GM10266 (cell line): ENCODE data around the gene MYRF.

Experiments used
- DNase-seq: peaks from one replicate; pipeline ENCODE4 v3.0.0; 2012; ENCODE audit errors: extremely low spot score
- TF ChIP-seq, protein P1 (sequence below): IDR thresholded peaks from 2 replicates; pipeline ENCODE4 v1.5.1; 2012; ENCODE audit warnings: mild to moderate bottlenecking, low read depth; ENCODE audit not compliant: control insufficient read depth, insufficient read depth; ENCODE audit errors: missing control alignments

The MYRF gene

DNA sequence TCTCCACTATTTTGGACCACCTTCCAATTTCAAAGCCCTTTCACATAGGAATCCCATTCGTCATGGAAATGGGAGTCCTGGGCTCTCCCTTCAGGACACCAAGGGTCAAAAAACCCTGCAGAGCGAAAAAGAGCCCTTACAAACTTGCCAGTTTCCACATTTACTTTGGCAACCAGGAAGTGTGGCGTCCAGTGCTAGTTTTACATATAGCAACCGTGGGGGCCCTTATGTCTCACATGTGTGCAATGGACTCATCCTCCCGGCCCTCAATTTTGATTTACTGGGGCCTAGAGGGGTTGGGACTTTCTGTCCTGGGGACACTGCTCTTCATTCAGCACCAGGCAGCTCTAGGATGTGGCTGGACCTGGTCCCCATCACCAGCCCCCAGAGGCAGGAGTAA, 38.5 kb upstream of the MYRF start:
- DNase-seq, result no peak
- TF ChIP-seq, protein P1, sequence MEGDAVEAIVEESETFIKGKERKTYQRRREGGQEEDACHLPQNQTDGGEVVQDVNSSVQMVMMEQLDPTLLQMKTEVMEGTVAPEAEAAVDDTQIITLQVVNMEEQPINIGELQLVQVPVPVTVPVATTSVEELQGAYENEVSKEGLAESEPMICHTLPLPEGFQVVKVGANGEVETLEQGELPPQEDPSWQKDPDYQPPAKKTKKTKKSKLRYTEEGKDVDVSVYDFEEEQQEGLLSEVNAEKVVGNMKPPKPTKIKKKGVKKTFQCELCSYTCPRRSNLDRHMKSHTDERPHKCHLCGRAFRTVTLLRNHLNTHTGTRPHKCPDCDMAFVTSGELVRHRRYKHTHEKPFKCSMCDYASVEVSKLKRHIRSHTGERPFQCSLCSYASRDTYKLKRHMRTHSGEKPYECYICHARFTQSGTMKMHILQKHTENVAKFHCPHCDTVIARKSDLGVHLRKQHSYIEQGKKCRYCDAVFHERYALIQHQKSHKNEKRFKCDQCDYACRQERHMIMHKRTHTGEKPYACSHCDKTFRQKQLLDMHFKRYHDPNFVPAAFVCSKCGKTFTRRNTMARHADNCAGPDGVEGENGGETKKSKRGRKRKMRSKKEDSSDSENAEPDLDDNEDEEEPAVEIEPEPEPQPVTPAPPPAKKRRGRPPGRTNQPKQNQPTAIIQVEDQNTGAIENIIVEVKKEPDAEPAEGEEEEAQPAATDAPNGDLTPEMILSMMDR, result no peak

DNA sequence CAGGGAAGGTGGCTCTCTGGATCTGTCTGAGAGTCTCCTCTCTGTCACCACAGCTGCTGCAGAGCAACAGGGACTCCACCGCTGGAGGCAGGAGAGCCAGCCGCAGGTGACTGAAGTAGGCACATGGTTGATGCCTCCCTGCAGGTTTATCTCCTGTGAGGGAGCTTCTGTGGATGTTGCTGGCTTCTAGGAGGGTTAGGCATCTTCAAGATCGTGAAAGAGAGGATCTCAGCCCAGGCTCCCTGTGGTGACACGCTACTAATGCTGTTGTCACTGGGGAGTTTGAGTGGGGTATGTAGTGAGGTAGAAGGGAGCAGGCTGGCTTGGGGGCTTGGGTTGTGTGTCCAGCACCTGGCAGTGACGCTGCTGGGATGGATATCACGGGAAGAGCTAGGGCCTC, 38.1 kb upstream of the MYRF start:
- TF ChIP-seq, protein P1, result no peak
- DNase-seq, result no peak

DNA sequence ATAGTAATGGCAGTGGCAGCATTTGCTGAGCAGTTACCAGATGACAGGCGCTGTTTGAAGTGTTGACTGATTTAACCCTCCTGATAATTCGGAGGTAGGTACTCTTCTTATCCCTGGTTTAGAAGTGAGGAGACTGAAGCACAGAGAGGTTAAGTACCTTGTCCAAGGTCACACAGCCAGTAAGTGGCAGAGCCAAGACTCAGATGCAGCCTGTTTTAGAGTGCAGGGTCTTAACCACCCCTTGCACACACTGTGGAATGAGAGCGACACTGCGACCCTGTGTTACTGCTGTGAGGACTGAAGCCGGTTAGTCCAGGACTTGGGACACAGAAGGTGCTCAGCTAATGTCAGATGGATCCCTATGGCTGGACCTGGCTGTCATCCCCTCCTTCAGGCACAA, 37.5 kb upstream of the MYRF start:
- no peak for DNase-seq
- TF ChIP-seq, protein P1, result no peak

DNA sequence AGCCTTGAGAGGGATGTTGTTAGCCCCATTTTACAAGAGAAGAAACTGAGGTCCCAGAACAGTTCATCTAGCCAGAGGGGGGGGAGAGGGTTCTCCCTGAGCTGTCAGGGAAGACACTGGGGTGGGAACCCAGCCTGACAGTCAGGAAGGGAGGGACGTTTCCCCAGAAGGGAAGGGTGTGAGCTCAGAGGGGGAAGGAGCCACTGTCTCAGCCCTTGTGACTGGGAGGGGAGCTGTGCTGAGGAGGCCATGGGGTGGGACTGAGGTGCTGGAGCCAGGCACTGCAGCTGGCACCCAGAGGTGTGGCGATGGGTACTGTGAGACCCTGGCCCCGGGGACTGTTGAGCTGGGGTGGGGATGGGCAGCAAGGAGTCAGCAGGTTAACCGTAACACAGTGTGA, 36.6 kb upstream of the MYRF start:
- TF ChIP-seq, protein P1, result no peak
- DNase-seq, result no peak

DNA sequence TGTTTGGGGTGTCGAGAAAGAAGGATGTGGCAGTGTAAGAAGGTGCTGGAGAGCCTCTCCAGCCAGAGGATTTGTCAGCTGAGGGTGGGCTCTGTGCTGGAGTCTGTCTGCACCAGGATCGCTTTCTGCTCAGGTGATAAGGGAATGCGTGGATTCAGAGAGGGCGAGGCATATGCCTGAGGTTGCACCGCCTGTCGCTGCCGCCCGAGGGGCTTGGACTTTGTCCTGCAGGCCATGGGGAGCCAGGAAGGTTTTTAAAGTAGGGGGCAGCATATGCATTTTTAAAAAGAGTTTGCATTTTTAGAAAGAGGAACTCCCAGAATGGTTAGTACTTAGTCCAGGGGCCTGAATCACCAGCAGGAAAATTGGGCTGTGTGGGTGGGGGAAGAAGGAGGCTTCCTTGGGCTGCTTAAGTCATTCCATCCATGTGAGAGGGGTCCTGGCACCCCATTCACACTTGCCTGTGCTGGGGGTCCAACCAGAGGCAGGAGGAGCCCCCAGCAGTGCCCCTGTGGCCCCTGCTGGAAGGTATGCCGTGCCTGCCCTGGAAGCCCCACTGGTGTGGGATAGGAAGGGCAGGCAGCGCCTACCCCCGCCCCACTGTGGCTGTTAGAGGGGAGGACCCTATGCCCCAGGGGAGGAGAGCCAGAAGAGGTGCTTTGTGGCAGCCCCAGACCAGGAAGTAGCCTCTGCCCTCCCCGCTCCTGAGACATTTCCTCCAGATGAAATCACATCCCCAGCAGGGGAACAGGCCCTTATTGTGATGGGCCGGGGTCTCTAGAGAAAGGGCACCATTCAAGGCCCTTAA, 35.8 kb upstream of the MYRF start:
- DNase-seq, result no peak

DNA sequence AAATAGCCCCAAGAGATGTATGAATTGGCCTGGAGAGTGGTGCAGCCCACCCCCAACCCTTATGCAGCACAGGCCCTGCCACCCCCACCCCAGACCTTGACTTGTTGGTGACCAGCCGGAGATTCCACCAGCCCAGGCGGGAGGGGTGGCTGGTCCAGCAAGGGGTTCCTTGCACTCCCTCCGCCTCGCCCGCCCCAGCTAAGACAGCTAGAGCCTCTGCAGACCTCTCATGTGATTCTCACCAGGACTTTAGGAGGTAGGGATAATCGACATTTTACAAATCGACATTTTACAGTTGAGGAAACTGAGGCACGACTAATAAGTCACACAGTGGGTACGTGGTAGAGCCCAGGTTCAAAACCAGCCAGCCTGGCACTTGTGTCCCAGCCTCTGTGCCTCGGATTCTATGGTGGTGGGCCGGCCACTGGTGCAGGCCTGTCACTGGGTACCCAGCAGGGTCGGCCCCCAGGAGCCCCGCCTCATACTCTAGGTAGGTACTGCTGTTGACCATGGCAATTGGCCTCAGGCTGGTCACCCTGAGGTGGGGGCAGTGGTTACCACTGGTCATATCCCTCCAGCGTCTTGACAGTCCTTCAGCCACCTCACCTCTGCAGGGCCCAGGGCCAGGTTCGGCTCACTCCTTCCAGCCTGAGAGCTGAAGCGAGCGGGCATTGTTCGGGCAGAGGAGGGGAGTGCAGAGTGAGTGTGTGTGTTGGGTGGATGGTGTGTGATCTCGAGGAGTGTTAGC, 35.0 kb upstream of the MYRF start:
- TF ChIP-seq, protein P1, result no peak
- DNase-seq, result no peak

More for the DNA sequence above, 35.8 kb upstream of the MYRF start:
- TF ChIP-seq, protein P1, result no peak

DNA sequence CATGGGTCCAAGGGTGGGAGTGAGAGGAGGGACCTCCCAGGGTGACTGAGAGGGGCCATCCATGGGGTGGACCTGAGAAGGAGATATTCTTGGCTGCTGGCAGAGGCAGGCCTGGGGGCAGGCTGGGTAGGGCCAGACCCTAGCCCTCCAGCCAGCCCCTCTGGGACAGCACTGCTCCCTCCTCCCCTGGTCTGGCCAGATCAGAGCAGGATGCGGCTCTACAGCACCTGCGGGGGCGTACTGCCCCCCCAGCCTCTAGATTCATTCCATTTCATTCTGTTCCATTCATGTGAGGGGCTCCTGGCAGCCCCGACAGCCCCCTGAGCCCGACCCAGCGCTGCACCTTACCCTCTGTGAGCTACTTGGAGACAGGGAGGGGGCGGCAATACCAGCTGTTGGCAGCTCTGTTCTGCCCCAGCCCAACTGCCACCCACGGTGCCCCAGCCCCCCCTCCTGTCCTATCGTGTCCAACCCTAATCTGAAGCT, 34.3 kb upstream of the MYRF start:
- DNase-seq, result no peak
- TF ChIP-seq, protein P1, result no peak
